Measurements from ENCODE around the gene PRSS33.

PRSS33 gene

GRCh38 chr16:2739625-2740430 is 47.5 kb downstream of the PRSS33 start:
- no peak for ATAC-seq

GRCh38 chr16:2738615-2739014 is 48.7 kb downstream of the PRSS33 start:
- no peak for ATAC-seq

- ATAC-seq: no peak
These were observed 49.4 kb downstream of the PRSS33 start for GRCh38 chr16:2737895-2738418.

DNA sequence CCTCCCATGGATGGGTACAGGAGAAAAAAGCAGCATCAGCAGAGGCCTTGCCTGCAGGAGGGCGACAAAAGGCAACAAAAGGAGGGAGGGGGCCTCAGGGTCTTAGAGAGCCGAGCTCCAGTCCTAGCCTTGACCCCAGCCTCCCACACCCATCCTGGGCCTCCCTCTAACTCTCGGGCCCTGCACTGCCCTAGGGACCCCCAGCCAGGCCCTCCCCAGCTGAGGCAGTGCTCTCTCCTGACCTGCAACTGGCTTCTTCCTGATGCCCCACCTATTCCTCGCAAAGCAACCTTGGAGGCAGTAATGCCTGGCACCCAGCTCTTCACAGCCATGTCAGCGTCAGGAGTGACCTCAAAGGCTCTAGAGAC is 50.1 kb downstream of the PRSS33 start:
- no peak for ATAC-seq

DNA sequence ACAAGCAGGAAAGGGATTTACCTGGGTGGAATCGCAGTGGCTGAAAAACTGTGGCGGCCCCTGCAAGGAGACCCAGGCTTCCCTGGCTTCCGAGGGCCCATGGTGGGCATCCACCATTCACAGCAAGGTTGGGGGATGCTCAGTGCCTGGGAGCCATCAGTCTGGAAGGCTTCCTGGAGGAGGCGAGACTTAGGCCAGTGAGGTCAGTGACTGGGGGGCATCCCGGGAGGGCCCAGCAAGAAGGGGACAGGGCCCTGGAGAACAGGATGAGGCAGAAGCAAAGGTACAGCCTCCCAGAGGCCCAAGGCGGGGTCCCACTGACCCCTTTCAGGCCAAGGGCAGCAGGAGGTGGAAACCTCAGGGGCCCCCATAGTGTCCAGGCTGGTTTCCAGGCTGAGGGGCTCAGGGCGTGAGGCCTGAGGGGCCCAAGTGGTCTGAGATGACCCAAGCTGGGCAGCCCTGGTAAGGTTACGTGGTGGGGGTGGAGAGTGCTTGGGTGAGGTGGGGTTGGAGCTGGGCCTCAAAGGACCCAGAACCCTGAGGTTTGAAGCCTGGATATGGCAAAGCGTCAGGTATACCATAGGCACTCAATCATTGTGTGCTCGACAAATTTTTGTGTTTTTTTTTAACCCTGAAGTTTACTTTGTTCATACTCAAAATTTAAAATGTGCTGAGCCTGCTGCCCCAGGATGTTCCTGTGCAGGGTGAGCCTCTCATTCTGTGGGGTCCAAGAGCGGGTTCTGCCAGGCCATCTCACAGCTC is 50.7 kb downstream of the PRSS33 start:
- no peak for ATAC-seq

DNA sequence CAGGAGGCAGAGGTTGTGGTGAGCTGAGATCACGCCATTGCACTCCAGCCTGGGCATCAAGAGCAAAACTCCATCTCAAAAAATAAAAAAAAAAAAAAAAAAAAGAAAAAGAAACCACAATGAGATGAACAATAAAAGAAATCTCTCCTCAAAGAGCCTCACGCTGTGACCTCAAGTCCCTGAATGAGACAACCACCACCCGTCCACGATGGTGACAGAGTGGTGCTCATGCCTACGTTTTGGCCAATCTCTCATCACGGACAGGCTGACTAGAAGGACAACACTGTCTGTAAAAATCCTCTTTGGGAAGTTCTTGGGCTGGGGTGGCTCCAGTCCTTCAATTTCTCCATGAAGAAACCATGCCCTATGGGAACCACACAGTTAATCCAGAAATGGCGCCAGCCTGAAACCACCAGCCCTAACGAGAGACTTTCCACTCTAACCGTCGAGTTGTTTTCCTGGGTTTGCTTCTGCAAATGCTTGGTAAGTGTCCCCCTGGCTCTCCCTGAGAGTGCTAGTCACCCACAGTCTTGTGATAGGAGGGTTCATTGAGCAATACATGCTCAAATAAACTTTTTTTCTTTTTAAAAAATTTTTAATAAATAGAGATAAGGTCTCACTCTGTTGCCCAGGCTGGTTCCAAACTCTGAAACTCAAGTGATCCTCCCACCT is 52.4 kb downstream of the PRSS33 start:
- ATAC-seq: no peak
